Measurements from ENCODE around the gene FHAD1.
A peak's percentile ranks its signal among the peaks of the same experiment; 100 is the strongest.

FHAD1 gene

GRCh38 chr1:15258833-15259621 lies 12.0 kb downstream of the FHAD1 start:
- Histone ChIP-seq H2BK15ac (ENCODE audit: low read depth, poor library complexity, severe bottlenecking) (no peak overlapping the region), H3K23ac (ENCODE audit: low read length in 2 of 2) (no peak overlapping the region), H3K9ac (ENCODE audit: low read length) (no peak overlapping the region), H4K91ac (ENCODE audit: low read length) (no peak overlapping the region), H2BK12ac (ENCODE audit: low read length in 2 of 2) (no peak overlapping the region), H3K4me2 (ENCODE audit: low read length, poor library complexity, severe bottlenecking) (no peak overlapping the region), H3K4me1 (ENCODE audit: control insufficient read depth, insufficient read depth, low read depth, low read length) (no peaks in the 10 kb centered on the region), H2BK5ac (ENCODE audit: low read depth, low read length, poor library complexity, severe bottlenecking) (no peak overlapping the region), H2BK120ac (ENCODE audit: low read depth, low read length) (no peak overlapping the region), H4K8ac (ENCODE audit: low read length) (no peak overlapping the region), H3K36me3 (ENCODE audit: control insufficient read depth in 1 of 2, insufficient read depth in 2 of 2, low read depth in 1 of 2, low read length in 2 of 2) (no peaks in the 10 kb centered on the region), H2AFZ (ENCODE audit: low read depth, low read length) (no peak overlapping the region), H3K4me3 (ENCODE audit: insufficient read depth in 1 of 2, low read depth in 1 of 2, low read length in 2 of 2) (no peak overlapping the region), H3K18ac (ENCODE audit: low read depth in 1 of 2, low read length in 2 of 2) (no peak overlapping the region), H3K9me3 (ENCODE audit: control insufficient read depth, low read length) (no peaks in the 10 kb centered on the region), H2AK5ac (ENCODE audit: low read length, severe bottlenecking) (no peak overlapping the region), H3K79me1 (replicated peaks; ENCODE audit: low read length, poor library complexity, severe bottlenecking) (no peaks in the 10 kb centered on the region), H3K14ac (ENCODE audit: low read length in 2 of 2) (no peak overlapping the region), H3K27me3 (ENCODE audit: control insufficient read depth in 1 of 2, insufficient read depth in 1 of 2, low read length in 2 of 2) (peaks cover 0 to 69% of the 10 kb centered on the region in 2 experiments), H3K27ac (ENCODE audit: low read length, poor library complexity, severe bottlenecking) (no peak overlapping the region), H3K4ac (ENCODE audit: low read depth in 1 of 2, low read length in 2 of 2) (no peak overlapping the region)
- DNase-seq = no peak
- 93% methylated on average over 8 of the region's 13 CpGs for WGBS

- H2BK120ac ChIP-seq (ENCODE audit: low read depth, low read length) = no peak overlapping the region
- no peak overlapping the region for H3K27ac ChIP-seq (ENCODE audit: low read length, poor library complexity, severe bottlenecking)
- H3K18ac ChIP-seq (ENCODE audit: low read depth in 1 of 2, low read length in 2 of 2) = no peak overlapping the region
- H2AK5ac ChIP-seq (ENCODE audit: low read length, severe bottlenecking) = no peak overlapping the region
- no peaks in the 10 kb centered on the region for H3K79me1 ChIP-seq (replicated peaks; ENCODE audit: low read length, poor library complexity, severe bottlenecking)
- H3K4me2 ChIP-seq (ENCODE audit: low read length, poor library complexity, severe bottlenecking) = no peak overlapping the region
- H3K27me3 ChIP-seq (ENCODE audit: control insufficient read depth in 1 of 2, insufficient read depth in 1 of 2, low read length in 2 of 2) = peaks cover 0 to 65% of the 10 kb centered on the region in 2 experiments
- H4K91ac ChIP-seq (ENCODE audit: low read length) = no peak overlapping the region
- H3K4me1 ChIP-seq (ENCODE audit: control insufficient read depth, insufficient read depth, low read depth, low read length) = no peaks in the 10 kb centered on the region
- no peak overlapping the region for H2BK15ac ChIP-seq (ENCODE audit: low read depth, poor library complexity, severe bottlenecking)
- no peak overlapping the region for H2BK5ac ChIP-seq (ENCODE audit: low read depth, low read length, poor library complexity, severe bottlenecking)
- 88% methylated on average over 9 of the region's 9 CpGs for WGBS
- H3K36me3 ChIP-seq (ENCODE audit: control insufficient read depth in 1 of 2, insufficient read depth in 2 of 2, low read depth in 1 of 2, low read length in 2 of 2) = no peaks in the 10 kb centered on the region
- H4K8ac ChIP-seq (ENCODE audit: low read length) = no peak overlapping the region
- no peak overlapping the region for H3K4ac ChIP-seq (ENCODE audit: low read depth in 1 of 2, low read length in 2 of 2)
- H3K14ac ChIP-seq (ENCODE audit: low read length in 2 of 2) = no peak overlapping the region
- no peak overlapping the region for H3K9ac ChIP-seq (ENCODE audit: low read length)
- no peak overlapping the region for H2BK12ac ChIP-seq (ENCODE audit: low read length in 2 of 2)
- H3K4me3 ChIP-seq (ENCODE audit: insufficient read depth in 1 of 2, low read depth in 1 of 2, low read length in 2 of 2) = no peak overlapping the region
- H3K9me3 ChIP-seq (ENCODE audit: control insufficient read depth, low read length) = peaks cover 3% of the 10 kb centered on the region
- no peak overlapping the region for H3K23ac ChIP-seq (ENCODE audit: low read length in 2 of 2)
- no peak overlapping the region for H2AFZ ChIP-seq (ENCODE audit: low read depth, low read length)
- DNase-seq = no peak
These were observed 12.6 kb downstream of the FHAD1 start for GRCh38 chr1:15259622-15260007.

- H4K8ac ChIP-seq (ENCODE audit: low read length) = peak overlapping the region; percentile 81
- peak overlapping the region in 1 of 2 experiments; percentile 72 for H2BK12ac ChIP-seq (ENCODE audit: low read length in 2 of 2)
- H4K91ac ChIP-seq (ENCODE audit: low read length) = no peak overlapping the region
- WGBS = 77% methylated on average over 12 of the region's 12 CpGs
- H2AK5ac ChIP-seq (ENCODE audit: low read length, severe bottlenecking) = no peak overlapping the region
- no peak overlapping the region for H3K23ac ChIP-seq (ENCODE audit: low read length in 2 of 2)
- peaks cover 0 to 66% of the 10 kb centered on the region in 2 experiments for H3K27me3 ChIP-seq (ENCODE audit: control insufficient read depth in 1 of 2, insufficient read depth in 1 of 2, low read length in 2 of 2)
- H3K4me2 ChIP-seq (ENCODE audit: low read length, poor library complexity, severe bottlenecking) = no peak overlapping the region
- DNase-seq = peak; percentile 41
- no peak overlapping the region for H2BK120ac ChIP-seq (ENCODE audit: low read depth, low read length)
- H2BK5ac ChIP-seq (ENCODE audit: low read depth, low read length, poor library complexity, severe bottlenecking) = no peak overlapping the region
- no peak overlapping the region for H3K4ac ChIP-seq (ENCODE audit: low read depth in 1 of 2, low read length in 2 of 2)
- no peaks in the 10 kb centered on the region for H3K4me1 ChIP-seq (ENCODE audit: control insufficient read depth, insufficient read depth, low read depth, low read length)
- peaks cover 7% of the 10 kb centered on the region for H3K9me3 ChIP-seq (ENCODE audit: control insufficient read depth, low read length)
- no peak overlapping the region for H2BK15ac ChIP-seq (ENCODE audit: low read depth, poor library complexity, severe bottlenecking)
- no peak overlapping the region for H3K9ac ChIP-seq (ENCODE audit: low read length)
- H3K4me3 ChIP-seq (ENCODE audit: insufficient read depth in 1 of 2, low read depth in 1 of 2, low read length in 2 of 2) = no peak overlapping the region
- H3K18ac ChIP-seq (ENCODE audit: low read depth in 1 of 2, low read length in 2 of 2) = peak overlapping the region in 1 of 2 experiments; percentile 22
- H3K36me3 ChIP-seq (ENCODE audit: control insufficient read depth in 1 of 2, insufficient read depth in 2 of 2, low read depth in 1 of 2, low read length in 2 of 2) = no peaks in the 10 kb centered on the region
- H2AFZ ChIP-seq (ENCODE audit: low read depth, low read length) = no peak overlapping the region
- no peak overlapping the region for H3K27ac ChIP-seq (ENCODE audit: low read length, poor library complexity, severe bottlenecking)
- H3K14ac ChIP-seq (ENCODE audit: low read length in 2 of 2) = no peak overlapping the region
- H3K79me1 ChIP-seq (replicated peaks; ENCODE audit: low read length, poor library complexity, severe bottlenecking) = no peaks in the 10 kb centered on the region
These were observed 13.6 kb downstream of the FHAD1 start for GRCh38 chr1:15260418-15261154.

All from mesenchymal stem cell (in vitro differentiated cells and primary cell).